ENCODE results near the gene PPFIBP1. TPM values are rescaled to one million over a fixed set of nuclear protein-coding genes. Genes with fewer than 3 reads are reported as not detected.

PPFIBP1 gene
- total and polyA plus RNA-seq, 12 donors = 9.6 to 123 (median 74.3) TPM

DNA sequence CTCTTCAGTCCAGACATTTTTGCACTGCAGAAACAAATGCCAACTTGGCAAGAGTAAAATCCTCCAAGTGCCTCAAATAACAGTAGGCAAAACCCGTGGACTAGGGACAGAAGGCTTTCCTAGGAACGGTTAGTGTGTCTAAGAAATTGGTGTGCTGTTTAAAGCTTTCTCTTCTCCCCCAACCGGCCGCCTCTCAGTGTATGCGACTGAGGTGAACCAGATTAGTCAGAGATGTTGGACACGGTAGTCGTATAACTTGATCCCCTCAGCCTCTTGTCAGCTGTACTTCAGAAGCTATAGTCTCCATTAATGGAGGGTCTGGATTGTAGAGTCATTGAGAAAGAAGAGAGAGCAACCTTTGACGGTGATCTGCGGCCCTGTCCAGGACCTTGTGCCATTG, 21.7 kb downstream of the PPFIBP1 start:
- no peaks in the 10 kb centered on the region for H3K9me3 ChIP-seq (replicated peaks in 1 of 3)
- H3K4me3 ChIP-seq = no peak overlapping the region
- 77 to 87% (median 82%) methylated on average over 9 of the region's 9 CpGs for WGBS, 4 donors
- H3K27me3 ChIP-seq = no peaks in the 10 kb centered on the region
- TF ChIP-seq CTCF (IDR thresholded peaks at IDR 0.05) (no peak), POLR2A (IDR thresholded peaks at IDR 0.05) (no peak)
- no peak for DNase-seq
- intact Hi-C loops (cut with DNase I) = no loop called here
- H3K27ac ChIP-seq = no peak overlapping the region
- no peaks in the 10 kb centered on the region for H3K36me3 ChIP-seq (replicated peaks in 1 of 2)
- H3K4me1 ChIP-seq (replicated peaks in 1 of 2) = peaks cover 20 to 26% of the 10 kb centered on the region in 2 donors

GRCh38 chr12:27547592-27547991, 23.6 kb downstream of the PPFIBP1 start:
- 89 to 94% (median 91%) methylated on average over 4 to 5 of the region's 5 CpGs for WGBS, 4 donors
- Histone ChIP-seq H3K27ac (peak overlapping the region in 1 of 5 donors; percentile 15), H3K4me1 (replicated peaks in 1 of 2) (peaks cover 28 to 43% of the 10 kb centered on the region in 2 donors), H3K36me3 (replicated peaks in 1 of 2) (no peaks in the 10 kb centered on the region), H3K27me3 (no peaks in the 10 kb centered on the region), H3K9me3 (replicated peaks in 1 of 3) (no peaks in the 10 kb centered on the region), H3K4me3 (no peak overlapping the region)
- TF ChIP-seq CTCF (IDR thresholded peaks at IDR 0.05) (no peak), POLR2A (IDR thresholded peaks at IDR 0.05) (no peak)
- intact Hi-C loops (cut with DNase I) = no loop called here
- DNase-seq = no peak

GRCh38 chr12:27548301-27549199, 24.5 kb downstream of the PPFIBP1 start:
- intact Hi-C loops (cut with DNase I) = no loop called here
- H3K27ac ChIP-seq = peak overlapping the region; percentile 14 to 84 (median 70)
- no peaks in the 10 kb centered on the region for H3K36me3 ChIP-seq (replicated peaks in 1 of 2)
- no peaks in the 10 kb centered on the region for H3K27me3 ChIP-seq
- TF ChIP-seq CTCF (IDR thresholded peaks at IDR 0.05) (no peak), POLR2A (IDR thresholded peaks at IDR 0.05) (no peak)
- H3K9me3 ChIP-seq (replicated peaks in 1 of 3) = no peaks in the 10 kb centered on the region
- 91 to 94% (median 93%) methylated on average over 8 of the region's 8 CpGs for WGBS, 4 donors
- DNase-seq = no peak
- peaks cover 34 to 53% of the 10 kb centered on the region in 2 donors for H3K4me1 ChIP-seq (replicated peaks in 1 of 2)
- H3K4me3 ChIP-seq = no peak overlapping the region

DNA sequence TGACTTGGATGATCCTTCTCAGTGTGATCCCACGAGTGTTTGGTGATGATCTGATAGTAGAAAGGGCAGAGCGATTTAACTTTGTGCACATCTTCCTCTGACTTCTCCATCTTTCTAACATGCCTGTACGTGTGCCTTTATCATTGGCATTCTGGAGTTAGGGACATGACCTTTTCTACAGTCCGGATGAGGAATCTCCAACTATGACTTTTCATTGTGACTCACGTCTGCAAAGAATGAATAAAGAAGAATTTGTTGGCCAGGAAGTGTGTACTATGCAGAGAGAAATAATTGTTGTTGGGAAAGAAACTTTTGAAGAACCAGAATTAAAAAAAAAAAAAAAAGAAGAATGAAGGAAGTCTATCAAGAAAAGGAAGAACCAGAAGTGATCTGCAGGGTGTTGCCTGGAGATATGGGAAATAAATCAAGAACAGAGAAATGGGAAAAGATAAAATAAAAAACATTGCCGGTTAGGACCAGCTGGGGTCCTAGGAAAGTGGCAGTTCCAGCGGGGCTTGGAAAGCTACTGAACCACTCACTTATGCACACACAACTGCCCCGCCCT, 25.3 kb downstream of the PPFIBP1 start:
- peaks cover 41 to 60% of the 10 kb centered on the region in 2 donors for H3K4me1 ChIP-seq (replicated peaks in 1 of 2)
- peak overlapping the region; percentile 52 to 89 (median 75) for H3K27ac ChIP-seq
- H3K9me3 ChIP-seq (replicated peaks in 1 of 3) = no peaks in the 10 kb centered on the region
- intact Hi-C loops (cut with DNase I) = no loop called here
- H3K36me3 ChIP-seq (replicated peaks in 1 of 2) = no peaks in the 10 kb centered on the region
- H3K4me3 ChIP-seq = peak overlapping the region in 1 of 4 donors; percentile 25
- WGBS, 4 donors = 5 to 14% (median 9%) methylated on average over 8 of the region's 8 CpGs
- peak in 2 of 7 donors; percentile 23 to 27 for DNase-seq
- no peaks in the 10 kb centered on the region for H3K27me3 ChIP-seq
- TF ChIP-seq POLR2A (IDR thresholded peaks at IDR 0.05) (no peak), CTCF (IDR thresholded peaks at IDR 0.05) (no peak)
